GM23338 (cell line): ENCODE data around the gene TRAPPC12. TPM values are rescaled to one million over a fixed set of nuclear protein-coding genes. Genes with fewer than 3 reads are reported as not detected.

Experiments
- ATAC-seq: fragments of 200-7000 bp; cut with Tn5 transposase; 3 replicates; pipeline ENCODE4 v1.9.1; 2020
- DNase-seq: peaks from one replicate; pipeline ENCODE4 v3.0.0-alpha.2; 2015; ENCODE audit warnings: low spot score
- H2AFZ ChIP-seq: fragments of 200-600 bp; sonication (generic); 2 replicates; pipeline ENCODE4 v1.8.0; 2016; ENCODE audit warnings: antibody characterized with exemption, mild to moderate bottlenecking, moderate library complexity
- H3F3A ChIP-seq: fragments of 200-600 bp; sonication (generic); replicated peaks from 2 replicates; pipeline ENCODE4 v1.8.0; 2017; ENCODE audit warnings: antibody characterized with exemption, mixed run types, low read depth
- H3K27ac ChIP-seq: fragments of 200-600 bp; sonication (generic); 2 replicates; pipeline ENCODE4 v1.6.1; 2016; ENCODE audit warnings: low read depth
- H3K27me3 ChIP-seq: fragments of 200-600 bp; sonication (generic); 2 replicates; pipeline ENCODE4 v1.8.0; 2016; ENCODE audit warnings: mild to moderate bottlenecking, mixed run types, moderate library complexity; ENCODE audit not compliant: insufficient read depth
- H3K36me3 ChIP-seq: fragments of 200-600 bp; sonication (generic); 2 replicates; pipeline ENCODE4 v1.8.0; 2016; ENCODE audit warnings: mild to moderate bottlenecking; ENCODE audit not compliant: insufficient read depth
- H3K4me1 ChIP-seq: fragments of 200-600 bp; sonication (generic); 2 replicates; pipeline ENCODE4 v1.8.0; 2016; ENCODE audit warnings: mild to moderate bottlenecking, moderate library complexity; ENCODE audit not compliant: insufficient read depth
- H3K4me2 ChIP-seq: fragments of 200-600 bp; sonication (generic); 2 replicates; pipeline ENCODE4 v1.7.1; 2017; ENCODE audit warnings: mixed run types
- H3K4me3 ChIP-seq: fragments of 200-600 bp; sonication (generic); 2 replicates; pipeline ENCODE4 v1.6.1; 2016; ENCODE audit warnings: mixed run types
- H3K79me2 ChIP-seq: fragments of 200-600 bp; sonication (generic); replicated peaks from 2 replicates; pipeline ENCODE4 v1.8.0; 2017; ENCODE audit warnings: mild to moderate bottlenecking; ENCODE audit not compliant: insufficient read depth
- H3K9me2 ChIP-seq: fragments of 200-600 bp; sonication (generic); 2 replicates; pipeline ENCODE4 v1.8.0; 2017; ENCODE audit not compliant: insufficient read depth
- H4K20me1 ChIP-seq: fragments of 200-600 bp; sonication (generic); replicated peaks from 2 replicates; pipeline ENCODE4 v1.8.0; 2017; ENCODE audit warnings: mild to moderate bottlenecking; ENCODE audit not compliant: insufficient read depth
- H3K27ac Mint-ChIP-seq: 2 replicates; pipeline ENCODE4 v1.8.0; 2020; ENCODE audit warnings: inconsistent platforms, mild to moderate bottlenecking, moderate library complexity, mixed read lengths
- H3K27me3 Mint-ChIP-seq: 3 replicates; pipeline ENCODE4 v1.8.0; 2022; ENCODE audit warnings: low read depth, mild to moderate bottlenecking, moderate library complexity, mixed read lengths, inconsistent platforms; ENCODE audit not compliant: insufficient read depth, poor library complexity
- H3K36me3 Mint-ChIP-seq: 3 replicates; pipeline ENCODE4 v1.8.0; 2021; ENCODE audit warnings: low read depth, mild to moderate bottlenecking, inconsistent platforms, moderate library complexity, mixed read lengths
- H3K4me1 Mint-ChIP-seq: 3 replicates; pipeline ENCODE4 v1.8.0; 2020; ENCODE audit warnings: mild to moderate bottlenecking, inconsistent platforms, mixed read lengths
- H3K4me3 Mint-ChIP-seq: 3 replicates; pipeline ENCODE4 v1.8.0; 2021; ENCODE audit warnings: moderate library complexity, mild to moderate bottlenecking, inconsistent platforms, mixed read lengths
- H3K9me3 Mint-ChIP-seq: 3 replicates; pipeline ENCODE4 v1.8.0; 2020; ENCODE audit warnings: moderate library complexity, mild to moderate bottlenecking, inconsistent platforms, mixed read lengths
- EZH2 ChIP-seq: fragments of 200-600 bp; sonication (generic); IDR thresholded peaks from one replicate; pipeline ENCODE4 v1.8.0; 2017; ENCODE audit warnings: antibody characterized with exemption, mild to moderate bottlenecking, low read depth; ENCODE audit not compliant: unreplicated experiment
- JUNB ChIP-seq: IDR thresholded peaks from one replicate; pipeline ENCODE4 v1.6.1; 2016; ENCODE audit warnings: antibody characterized with exemption; ENCODE audit not compliant: unreplicated experiment
- NANOG ChIP-seq: IDR thresholded peaks from 2 replicates; pipeline ENCODE4 v1.6.1; 2016; ENCODE audit warnings: antibody characterized with exemption, borderline replicate concordance
- POLR2AphosphoS5 ChIP-seq: IDR thresholded peaks from 2 replicates; pipeline ENCODE4 v1.6.1; 2016; ENCODE audit warnings: antibody characterized with exemption, low read depth
- ZNF331 ChIP-seq: fragments of 250-450 bp; sonication (Bioruptor Pico); IDR thresholded peaks from 2 replicates; pipeline ENCODE4 v1.5.0; 2020; ENCODE audit warnings: low read depth, mild to moderate bottlenecking, moderate library complexity
- polyA plus RNA-seq: library from polyadenylated mRNA; unstranded; fragments of >200 nt; fragmentation: Nextera tagmentation; extraction: Ambion mirVana; gene quantifications from 2 replicates; pipeline ENCODE4 v1.2.1, GENCODE V29; 2016
- total RNA-seq: library from RNA; depleted of rRNA; stranded (reverse); fragments of >200 nt; shearing (Covaris generic); gene quantifications from 2 replicates; pipeline ENCODE4 v1.2.3, GENCODE V29; 2014
- TF ChIP-seq, protein P1 (sequence below): fragments of 250-450 bp; sonication (Bioruptor Pico); IDR thresholded peaks from 2 replicates; pipeline ENCODE4 v1.5.0; 2020; ENCODE audit warnings: mild to moderate bottlenecking, moderate library complexity

Gene TRAPPC12
- total and polyA plus RNA-seq, 2 experiments from 2014 or later, result 48.9 to 57.7 TPM

DNA sequence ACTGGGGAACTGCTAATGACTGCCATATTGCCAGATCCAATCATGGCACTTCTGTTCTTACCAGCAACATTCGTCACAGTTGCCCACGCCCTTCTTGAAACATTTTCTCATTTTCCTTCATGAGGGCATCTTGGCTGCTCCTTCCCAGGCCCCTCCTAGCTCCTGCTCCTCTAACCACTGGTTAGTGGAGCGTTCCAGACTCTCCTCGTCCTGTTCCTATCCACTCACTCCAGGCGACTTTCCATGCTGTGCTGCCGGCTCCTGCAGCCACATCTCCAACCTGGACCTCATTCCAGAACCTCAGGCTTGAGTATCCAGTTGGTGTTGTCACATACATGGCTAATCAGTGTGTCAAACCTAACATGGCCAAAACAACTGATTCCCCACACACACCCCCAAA is 141.1 kb downstream of the TRAPPC12 start (continued):
- TF ChIP-seq, protein P1, sequence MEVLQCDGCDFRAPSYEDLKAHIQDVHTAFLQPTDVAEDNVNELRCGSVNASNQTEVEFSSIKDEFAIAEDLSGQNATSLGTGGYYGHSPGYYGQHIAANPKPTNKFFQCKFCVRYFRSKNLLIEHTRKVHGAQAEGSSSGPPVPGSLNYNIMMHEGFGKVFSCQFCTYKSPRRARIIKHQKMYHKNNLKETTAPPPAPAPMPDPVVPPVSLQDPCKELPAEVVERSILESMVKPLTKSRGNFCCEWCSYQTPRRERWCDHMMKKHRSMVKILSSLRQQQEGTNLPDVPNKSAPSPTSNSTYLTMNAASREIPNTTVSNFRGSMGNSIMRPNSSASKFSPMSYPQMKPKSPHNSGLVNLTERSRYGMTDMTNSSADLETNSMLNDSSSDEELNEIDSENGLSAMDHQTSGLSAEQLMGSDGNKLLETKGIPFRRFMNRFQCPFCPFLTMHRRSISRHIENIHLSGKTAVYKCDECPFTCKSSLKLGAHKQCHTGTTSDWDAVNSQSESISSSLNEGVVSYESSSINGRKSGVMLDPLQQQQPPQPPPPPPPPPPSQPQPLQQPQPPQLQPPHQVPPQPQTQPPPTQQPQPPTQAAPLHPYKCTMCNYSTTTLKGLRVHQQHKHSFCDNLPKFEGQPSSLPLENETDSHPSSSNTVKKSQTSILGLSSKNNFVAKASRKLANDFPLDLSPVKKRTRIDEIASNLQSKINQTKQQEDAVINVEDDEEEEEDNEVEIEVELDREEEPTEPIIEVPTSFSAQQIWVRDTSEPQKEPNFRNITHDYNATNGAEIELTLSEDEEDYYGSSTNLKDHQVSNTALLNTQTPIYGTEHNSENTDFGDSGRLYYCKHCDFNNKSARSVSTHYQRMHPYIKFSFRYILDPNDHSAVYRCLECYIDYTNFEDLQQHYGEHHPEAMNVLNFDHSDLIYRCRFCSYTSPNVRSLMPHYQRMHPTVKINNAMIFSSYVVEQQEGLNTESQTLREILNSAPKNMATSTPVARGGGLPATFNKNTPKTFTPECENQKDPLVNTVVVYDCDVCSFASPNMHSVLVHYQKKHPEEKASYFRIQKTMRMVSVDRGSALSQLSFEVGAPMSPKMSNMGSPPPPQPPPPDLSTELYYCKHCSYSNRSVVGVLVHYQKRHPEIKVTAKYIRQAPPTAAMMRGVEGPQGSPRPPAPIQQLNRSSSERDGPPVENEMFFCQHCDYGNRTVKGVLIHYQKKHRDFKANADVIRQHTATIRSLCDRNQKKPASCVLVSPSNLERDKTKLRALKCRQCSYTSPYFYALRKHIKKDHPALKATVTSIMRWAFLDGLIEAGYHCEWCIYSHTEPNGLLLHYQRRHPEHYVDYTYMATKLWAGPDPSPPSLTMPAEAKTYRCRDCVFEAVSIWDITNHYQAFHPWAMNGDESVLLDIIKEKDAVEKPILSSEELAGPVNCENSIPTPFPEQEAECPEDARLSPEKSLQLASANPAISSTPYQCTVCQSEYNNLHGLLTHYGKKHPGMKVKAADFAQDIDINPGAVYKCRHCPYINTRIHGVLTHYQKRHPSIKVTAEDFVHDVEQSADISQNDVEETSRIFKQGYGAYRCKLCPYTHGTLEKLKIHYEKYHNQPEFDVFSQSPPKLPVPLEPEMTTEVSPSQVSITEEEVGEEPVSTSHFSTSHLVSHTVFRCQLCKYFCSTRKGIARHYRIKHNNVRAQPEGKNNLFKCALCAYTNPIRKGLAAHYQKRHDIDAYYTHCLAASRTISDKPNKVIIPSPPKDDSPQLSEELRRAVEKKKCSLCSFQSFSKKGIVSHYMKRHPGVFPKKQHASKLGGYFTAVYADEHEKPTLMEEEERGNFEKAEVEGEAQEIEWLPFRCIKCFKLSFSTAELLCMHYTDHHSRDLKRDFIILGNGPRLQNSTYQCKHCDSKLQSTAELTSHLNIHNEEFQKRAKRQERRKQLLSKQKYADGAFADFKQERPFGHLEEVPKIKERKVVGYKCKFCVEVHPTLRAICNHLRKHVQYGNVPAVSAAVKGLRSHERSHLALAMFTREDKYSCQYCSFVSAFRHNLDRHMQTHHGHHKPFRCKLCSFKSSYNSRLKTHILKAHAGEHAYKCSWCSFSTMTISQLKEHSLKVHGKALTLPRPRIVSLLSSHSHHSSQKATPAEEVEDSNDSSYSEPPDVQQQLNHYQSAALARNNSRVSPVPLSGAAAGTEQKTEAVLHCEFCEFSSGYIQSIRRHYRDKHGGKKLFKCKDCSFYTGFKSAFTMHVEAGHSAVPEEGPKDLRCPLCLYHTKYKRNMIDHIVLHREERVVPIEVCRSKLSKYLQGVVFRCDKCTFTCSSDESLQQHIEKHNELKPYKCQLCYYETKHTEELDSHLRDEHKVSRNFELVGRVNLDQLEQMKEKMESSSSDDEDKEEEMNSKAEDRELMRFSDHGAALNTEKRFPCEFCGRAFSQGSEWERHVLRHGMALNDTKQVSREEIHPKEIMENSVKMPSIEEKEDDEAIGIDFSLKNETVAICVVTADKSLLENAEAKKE (CRISPR knock-in tag), result no peak
- TF ChIP-seq POLR2AphosphoS5 (no peak), NANOG (no peak)

DNA sequence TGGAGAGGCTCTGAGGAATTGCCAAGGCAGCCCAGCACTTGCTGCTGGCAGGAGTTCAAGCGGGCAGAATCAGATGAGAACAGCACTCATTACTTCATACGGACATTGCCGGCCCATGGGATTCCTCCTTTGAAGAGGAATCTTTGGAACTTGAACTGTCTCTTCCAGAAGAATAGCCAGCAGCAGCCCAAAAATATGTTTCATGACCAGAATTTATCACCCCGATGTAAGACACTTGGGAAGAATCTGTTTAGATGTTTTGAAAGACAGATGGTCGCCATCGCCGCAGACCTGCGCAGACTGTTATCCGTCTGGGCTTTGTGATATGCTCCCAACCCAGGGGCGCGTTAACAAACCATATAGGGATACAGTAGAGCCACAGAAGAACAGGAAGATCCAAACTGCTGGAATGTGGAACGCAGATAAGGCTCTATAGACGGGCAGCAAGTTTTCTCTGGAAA is 143.5 kb downstream of the TRAPPC12 start:
- H3K4me1 Mint-ChIP-seq, result peaks cover 16% of the 10 kb centered on the region
- Histone ChIP-seq H3K27me3 (0 out of 2 replicates have a peak, but pooled peaks cover 5% of the 10 kb centered on the region), H3K4me2 (no peak overlapping the region), H2AFZ (no peak overlapping the region), H3K4me3 (no peak overlapping the region), H3K36me3 (no peaks in the 10 kb centered on the region), H3K4me1 (0 out of 2 replicates have a peak, but pooled peaks cover 6% of the 10 kb centered on the region), H3K9me2 (no peaks in the 10 kb centered on the region), H3F3A (peaks cover 13% of the 10 kb centered on the region; the same call in 1 of the 2 replicates), H3K79me2 (peaks cover 2% of the 10 kb centered on the region; the same call in 1 of the 2 replicates), H3K27ac (no peak overlapping the region), H4K20me1 (no peaks in the 10 kb centered on the region)
- no peak overlapping the region for H3K4me3 Mint-ChIP-seq
- no peaks in the 10 kb centered on the region for H3K9me3 Mint-ChIP-seq
- peaks cover under 1% of the 10 kb centered on the region; the same call in 2 of the 3 replicates for H3K36me3 Mint-ChIP-seq
- peaks cover 13% of the 10 kb centered on the region for H3K27me3 Mint-ChIP-seq
- TF ChIP-seq EZH2 (no peak), ZNF331 (CRISPR knock-in tag) (no peak), JUNB (no peak)
- ATAC-seq (no peak), DNase-seq (no peak)
- no peak overlapping the region for H3K27ac Mint-ChIP-seq
